Chondrocyte (in vitro differentiated cells): Measurements from ENCODE around the gene SMPD3. TPM values are rescaled to one million over a fixed set of nuclear protein-coding genes. Genes with fewer than 3 reads are reported as not detected.
A peak's percentile ranks its signal among the peaks of the same experiment; 100 is the strongest.

Experiments used
- DNase-seq: peaks from one replicate; pipeline ENCODE4 v3.0.0; 2021; ENCODE audit warnings: mixed read lengths, low spot score
- H3K27ac Mint-ChIP-seq: one replicate; pipeline ENCODE4 v1.8.0; 2021; ENCODE audit warnings: mild to moderate bottlenecking, moderate library complexity, mixed read lengths; ENCODE audit not compliant: unreplicated experiment
- H3K27me3 Mint-ChIP-seq: 2 replicates; pipeline ENCODE4 v1.8.0; 2021; ENCODE audit warnings: low read depth, mixed read lengths
- H3K36me3 Mint-ChIP-seq: 2 replicates; pipeline ENCODE4 v1.8.0; 2021; ENCODE audit warnings: low read depth, mixed read lengths
- H3K4me1 Mint-ChIP-seq: 2 replicates; pipeline ENCODE4 v1.8.0; 2021; ENCODE audit warnings: low read depth, mild to moderate bottlenecking, mixed read lengths
- H3K4me3 Mint-ChIP-seq: one replicate; pipeline ENCODE4 v1.8.0; 2021; ENCODE audit warnings: mild to moderate bottlenecking, moderate library complexity, mixed read lengths; ENCODE audit not compliant: unreplicated experiment
- H3K9me3 Mint-ChIP-seq: 2 replicates; pipeline ENCODE4 v1.8.0; 2021; ENCODE audit warnings: low read depth, mixed read lengths
- total RNA-seq: library from RNA; stranded (reverse); gene quantifications from 3 replicates; pipeline ENCODE4 v1.2.1, GENCODE V29; 2021
- TF ChIP-seq, protein P1 (sequence below): fragments of 200-600 bp; sonication (generic); IDR thresholded peaks from 2 replicates; pipeline ENCODE4 v1.5.0; 2021; ENCODE audit warnings: antibody characterized with exemption, mild to moderate bottlenecking, moderate library complexity

Gene SMPD3
- total RNA-seq, 1 donor from 2014 or later, result not detected

DNA sequence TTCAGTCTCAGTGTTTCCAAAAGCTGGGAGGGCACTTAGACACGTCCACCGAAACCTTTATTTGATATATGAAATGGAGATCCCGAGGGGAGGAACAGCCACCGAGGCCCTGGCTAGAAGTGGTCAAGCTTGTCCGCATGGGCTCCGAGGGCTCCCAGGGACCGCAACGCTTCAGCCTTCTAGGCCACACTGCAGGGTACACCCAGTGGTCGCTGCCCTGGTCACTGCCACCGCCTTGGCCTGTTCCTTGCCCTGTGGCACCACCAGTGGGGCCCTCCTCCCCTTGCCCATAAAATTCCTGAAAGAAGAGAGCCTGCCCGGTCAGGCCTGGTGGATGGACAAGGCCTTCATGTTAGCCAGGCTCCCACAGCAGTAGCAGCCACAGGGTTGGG, 43.8 kb upstream of the SMPD3 start:
- Mint-ChIP-seq H3K4me3 (no peak overlapping the region), H3K9me3 (no peaks in the 10 kb centered on the region), H3K27ac (no peak overlapping the region), H3K36me3 (no peaks in the 10 kb centered on the region), H3K27me3 (no peaks in the 10 kb centered on the region), H3K4me1 (no peaks in the 10 kb centered on the region)
- TF ChIP-seq, protein P1, sequence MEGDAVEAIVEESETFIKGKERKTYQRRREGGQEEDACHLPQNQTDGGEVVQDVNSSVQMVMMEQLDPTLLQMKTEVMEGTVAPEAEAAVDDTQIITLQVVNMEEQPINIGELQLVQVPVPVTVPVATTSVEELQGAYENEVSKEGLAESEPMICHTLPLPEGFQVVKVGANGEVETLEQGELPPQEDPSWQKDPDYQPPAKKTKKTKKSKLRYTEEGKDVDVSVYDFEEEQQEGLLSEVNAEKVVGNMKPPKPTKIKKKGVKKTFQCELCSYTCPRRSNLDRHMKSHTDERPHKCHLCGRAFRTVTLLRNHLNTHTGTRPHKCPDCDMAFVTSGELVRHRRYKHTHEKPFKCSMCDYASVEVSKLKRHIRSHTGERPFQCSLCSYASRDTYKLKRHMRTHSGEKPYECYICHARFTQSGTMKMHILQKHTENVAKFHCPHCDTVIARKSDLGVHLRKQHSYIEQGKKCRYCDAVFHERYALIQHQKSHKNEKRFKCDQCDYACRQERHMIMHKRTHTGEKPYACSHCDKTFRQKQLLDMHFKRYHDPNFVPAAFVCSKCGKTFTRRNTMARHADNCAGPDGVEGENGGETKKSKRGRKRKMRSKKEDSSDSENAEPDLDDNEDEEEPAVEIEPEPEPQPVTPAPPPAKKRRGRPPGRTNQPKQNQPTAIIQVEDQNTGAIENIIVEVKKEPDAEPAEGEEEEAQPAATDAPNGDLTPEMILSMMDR, result no peak
- DNase-seq, result no peak

DNA sequence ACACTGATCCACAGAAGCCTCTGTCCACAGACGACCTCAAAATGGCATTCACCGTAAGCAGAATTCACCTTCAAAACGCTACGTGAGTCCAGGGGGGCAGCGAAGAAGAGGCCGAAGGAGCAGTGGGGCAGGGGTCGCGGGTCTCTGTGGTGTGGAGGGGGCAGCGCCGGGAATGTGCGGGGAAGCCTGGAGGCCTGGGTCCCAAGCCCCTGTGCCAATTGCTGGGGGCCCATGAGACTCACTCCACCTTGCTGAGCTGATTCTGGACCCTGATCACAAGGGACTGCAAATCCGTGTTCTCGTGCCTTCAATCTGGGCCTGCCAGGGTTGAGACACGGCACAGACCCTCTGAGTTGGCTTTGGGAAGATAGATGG, 43.3 kb upstream of the SMPD3 start:
- Mint-ChIP-seq H3K36me3 (no peaks in the 10 kb centered on the region), H3K27me3 (no peaks in the 10 kb centered on the region), H3K4me3 (no peak overlapping the region), H3K27ac (no peak overlapping the region), H3K4me1 (no peaks in the 10 kb centered on the region), H3K9me3 (no peaks in the 10 kb centered on the region)
- no peak for DNase-seq
- TF ChIP-seq, protein P1, result no peak

DNA sequence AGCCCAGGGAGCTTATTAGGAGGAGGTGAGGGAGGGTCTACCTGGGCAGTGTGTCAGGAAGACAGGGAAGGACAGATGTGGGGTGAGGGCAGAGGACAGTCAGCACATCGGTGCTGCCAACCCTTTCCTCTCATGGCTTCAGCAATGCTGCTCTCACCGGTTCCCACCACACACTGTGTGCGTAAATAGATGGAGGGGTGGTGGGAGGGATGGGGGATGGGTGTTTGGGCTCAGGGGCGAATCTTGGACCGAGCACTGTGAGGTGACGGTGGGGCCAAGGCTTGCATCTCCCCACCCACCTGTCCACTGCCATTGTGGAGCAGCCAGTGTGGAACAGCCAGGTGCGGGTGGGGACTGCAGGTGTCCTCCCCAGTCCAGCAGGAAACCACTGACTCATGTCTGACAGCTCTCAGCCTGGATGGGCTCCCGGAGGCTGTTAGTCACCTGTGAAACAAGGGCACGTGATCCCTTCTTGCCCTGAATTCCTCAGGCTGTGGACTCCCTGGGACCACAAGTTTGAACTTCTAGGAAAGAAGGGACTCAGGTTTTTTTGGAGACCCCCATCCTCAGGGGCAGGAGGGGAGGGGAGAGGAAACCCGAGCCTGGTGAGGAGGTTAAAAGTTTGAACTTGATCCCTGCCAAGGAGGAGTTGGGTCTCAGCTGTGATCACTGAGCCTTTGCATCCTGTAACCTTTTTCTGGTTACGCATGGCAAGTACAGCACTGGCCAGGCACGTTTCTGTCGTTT, 42.7 kb upstream of the SMPD3 start:
- H3K4me1 Mint-ChIP-seq, result no peaks in the 10 kb centered on the region
- no peaks in the 10 kb centered on the region for H3K36me3 Mint-ChIP-seq
- no peaks in the 10 kb centered on the region for H3K27me3 Mint-ChIP-seq
- H3K9me3 Mint-ChIP-seq, result no peaks in the 10 kb centered on the region
- H3K4me3 Mint-ChIP-seq, result no peak overlapping the region
- DNase-seq, result peak; percentile 72
- H3K27ac Mint-ChIP-seq, result no peak overlapping the region
- TF ChIP-seq, protein P1, result no peak

DNA sequence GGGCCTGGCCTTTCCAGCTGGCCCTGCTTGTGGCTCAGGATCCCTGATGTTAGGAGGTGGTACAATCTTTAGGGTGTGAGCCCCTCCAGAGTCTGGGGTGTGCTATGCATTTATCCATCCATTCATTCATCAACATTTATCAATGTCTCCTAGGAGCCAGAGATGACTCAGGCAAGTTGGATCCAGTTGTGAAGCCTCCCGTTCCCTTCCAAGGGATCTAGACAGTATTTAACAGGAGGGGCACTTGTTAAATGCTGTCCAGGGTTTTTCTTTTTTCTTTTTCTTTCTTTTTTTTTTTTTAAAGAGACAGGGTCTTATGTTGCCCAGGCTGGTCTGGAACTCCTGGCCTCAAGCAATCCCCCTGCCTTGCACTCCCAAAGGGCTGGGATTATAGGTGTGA, 42.0 kb upstream of the SMPD3 start:
- H3K36me3 Mint-ChIP-seq, result no peaks in the 10 kb centered on the region
- H3K27ac Mint-ChIP-seq, result no peak overlapping the region
- H3K9me3 Mint-ChIP-seq, result no peaks in the 10 kb centered on the region
- H3K4me1 Mint-ChIP-seq, result no peaks in the 10 kb centered on the region
- no peaks in the 10 kb centered on the region for H3K27me3 Mint-ChIP-seq
- no peak overlapping the region for H3K4me3 Mint-ChIP-seq
- TF ChIP-seq, protein P1, result no peak
- no peak for DNase-seq

DNA sequence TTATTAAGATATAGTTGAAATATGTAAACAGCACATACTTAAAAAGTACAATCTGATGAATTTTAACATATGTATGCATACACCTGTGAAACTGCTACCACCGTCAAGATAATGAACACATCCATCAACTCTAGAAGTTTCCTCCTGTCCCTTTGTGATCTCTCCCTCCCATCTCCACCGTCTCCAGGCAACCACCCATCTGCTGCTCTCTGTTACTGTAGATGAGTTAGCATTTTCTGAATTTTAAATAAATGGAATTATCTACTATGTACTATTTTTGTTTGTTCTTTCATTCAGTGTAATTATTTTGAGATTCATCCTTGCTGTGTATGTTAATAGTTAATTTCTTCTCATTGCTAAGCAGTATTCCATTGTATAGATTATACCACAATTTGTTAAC, 40.2 kb upstream of the SMPD3 start:
- H3K36me3 Mint-ChIP-seq, result no peaks in the 10 kb centered on the region
- H3K9me3 Mint-ChIP-seq, result no peaks in the 10 kb centered on the region
- H3K27me3 Mint-ChIP-seq, result no peaks in the 10 kb centered on the region
- TF ChIP-seq, protein P1, result no peak
- DNase-seq, result no peak
- no peak overlapping the region for H3K27ac Mint-ChIP-seq
- no peaks in the 10 kb centered on the region for H3K4me1 Mint-ChIP-seq
- H3K4me3 Mint-ChIP-seq, result no peak overlapping the region
